ENCODE results near the gene MGAT2.
A peak's percentile ranks its signal among the peaks of the same experiment; 100 is the strongest.

Gene MGAT2

DNA sequence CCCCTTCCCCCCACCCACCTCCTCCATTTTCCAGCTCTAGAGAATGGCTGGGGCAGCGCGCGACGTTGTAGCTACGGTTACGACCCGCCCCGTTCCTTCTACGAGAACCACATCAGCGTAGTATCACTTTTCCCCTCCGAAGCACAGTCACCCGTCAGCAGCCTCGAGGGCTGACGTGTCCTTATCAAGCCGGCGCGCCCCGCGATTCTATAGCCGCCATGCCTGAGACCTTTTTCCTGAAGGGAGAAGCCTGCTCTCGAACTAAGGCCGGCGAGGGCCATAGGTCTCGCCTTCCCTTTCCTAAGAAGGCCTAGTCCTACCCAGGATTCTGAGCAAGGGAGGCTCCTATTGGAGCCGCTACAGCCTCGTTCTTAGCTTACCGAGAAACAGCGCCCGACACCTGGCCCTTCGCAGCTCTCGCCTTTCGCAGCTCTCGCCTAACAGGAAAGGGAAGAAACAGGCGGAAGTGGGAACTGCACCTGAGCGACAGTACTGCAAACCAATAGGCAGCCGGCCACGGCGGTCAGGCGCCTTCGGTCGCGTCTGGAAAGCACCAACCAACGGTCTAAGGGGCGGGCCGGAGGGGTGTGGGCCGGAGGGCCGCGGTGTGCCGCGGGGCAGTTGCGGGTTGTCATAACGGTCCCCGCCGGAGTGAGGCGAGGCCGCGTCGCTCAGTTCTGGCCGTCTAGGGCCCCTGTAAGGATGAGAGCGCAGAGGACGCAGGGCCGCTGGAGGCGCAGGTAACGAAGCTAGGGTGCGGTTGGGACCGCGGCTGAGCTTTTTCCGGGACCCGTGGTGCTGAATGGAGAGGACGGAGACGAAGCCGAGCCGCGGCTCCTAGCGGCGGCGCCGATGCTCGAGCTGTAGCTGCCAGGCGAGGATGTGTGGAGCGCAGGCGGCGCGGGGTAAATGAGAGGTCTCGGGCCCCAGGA is at the start of gene MGAT2, which contains the start of gene RPL36AL:
Gene MGAT2, plus strand, starts transcription at position 618 of the 932 bp plus-strand sequence. CDS start 470 bp downstream, outside the sequence.
Gene RPL36AL, minus strand, starts transcription at position 445 of the 932 bp plus-strand sequence. CDS start 1,522 bp downstream, outside the sequence.
- TF ChIP-seq, protein P1, sequence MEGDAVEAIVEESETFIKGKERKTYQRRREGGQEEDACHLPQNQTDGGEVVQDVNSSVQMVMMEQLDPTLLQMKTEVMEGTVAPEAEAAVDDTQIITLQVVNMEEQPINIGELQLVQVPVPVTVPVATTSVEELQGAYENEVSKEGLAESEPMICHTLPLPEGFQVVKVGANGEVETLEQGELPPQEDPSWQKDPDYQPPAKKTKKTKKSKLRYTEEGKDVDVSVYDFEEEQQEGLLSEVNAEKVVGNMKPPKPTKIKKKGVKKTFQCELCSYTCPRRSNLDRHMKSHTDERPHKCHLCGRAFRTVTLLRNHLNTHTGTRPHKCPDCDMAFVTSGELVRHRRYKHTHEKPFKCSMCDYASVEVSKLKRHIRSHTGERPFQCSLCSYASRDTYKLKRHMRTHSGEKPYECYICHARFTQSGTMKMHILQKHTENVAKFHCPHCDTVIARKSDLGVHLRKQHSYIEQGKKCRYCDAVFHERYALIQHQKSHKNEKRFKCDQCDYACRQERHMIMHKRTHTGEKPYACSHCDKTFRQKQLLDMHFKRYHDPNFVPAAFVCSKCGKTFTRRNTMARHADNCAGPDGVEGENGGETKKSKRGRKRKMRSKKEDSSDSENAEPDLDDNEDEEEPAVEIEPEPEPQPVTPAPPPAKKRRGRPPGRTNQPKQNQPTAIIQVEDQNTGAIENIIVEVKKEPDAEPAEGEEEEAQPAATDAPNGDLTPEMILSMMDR (IDR thresholded peaks at IDR 0.05; ENCODE audit: control extremely low read depth, extremely low read depth, low read depth, missing control alignments): peak; percentile 17
- POLR2A ChIA-PET: interaction anchor here (0.6 to 2.5 kb wide), 17 partner anchors 10 to 463 kb away, joined by 3 to 16 read pairs (median 4); partner anchors contain the start of genes DNAAF2, LRR1, POLE2 and RPS29
- CTCF ChIA-PET: interaction anchor here (0.8 to 7.5 kb wide), 12 partner anchors 9 to 242 kb away, joined by 3 to 76 read pairs (median 8); partner anchors contain the start of genes DNAAF2, LRR1 and RPS29
- peak; percentile 97 for DNase-seq (ENCODE audit: extremely low spot score)

DNA sequence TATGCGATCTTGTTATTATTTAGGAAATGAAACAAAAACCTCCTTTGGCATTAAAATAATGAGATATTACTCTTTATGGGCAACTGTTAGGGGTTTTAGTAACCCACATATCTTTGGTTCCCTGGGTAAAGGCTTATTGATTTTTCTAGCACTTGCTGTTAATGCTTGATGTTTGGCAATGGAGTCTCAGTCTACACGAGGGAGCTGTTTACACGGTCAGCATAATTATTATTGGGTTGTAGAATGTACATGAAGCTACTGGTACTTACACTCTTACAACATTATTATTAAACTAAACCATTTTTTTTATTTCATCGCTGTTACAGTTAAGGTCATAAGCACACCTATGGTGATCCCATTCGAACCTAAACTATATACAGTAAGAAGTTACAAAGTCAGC is 46.6 kb upstream of the MGAT2 start:
- POLR2A ChIA-PET: no interaction called here
- TF ChIP-seq, protein P1 (IDR thresholded peaks at IDR 0.05; ENCODE audit: control extremely low read depth, extremely low read depth, low read depth, missing control alignments): no peak
- CTCF ChIA-PET: no interaction called here
- DNase-seq (ENCODE audit: extremely low spot score): no peak

DNA sequence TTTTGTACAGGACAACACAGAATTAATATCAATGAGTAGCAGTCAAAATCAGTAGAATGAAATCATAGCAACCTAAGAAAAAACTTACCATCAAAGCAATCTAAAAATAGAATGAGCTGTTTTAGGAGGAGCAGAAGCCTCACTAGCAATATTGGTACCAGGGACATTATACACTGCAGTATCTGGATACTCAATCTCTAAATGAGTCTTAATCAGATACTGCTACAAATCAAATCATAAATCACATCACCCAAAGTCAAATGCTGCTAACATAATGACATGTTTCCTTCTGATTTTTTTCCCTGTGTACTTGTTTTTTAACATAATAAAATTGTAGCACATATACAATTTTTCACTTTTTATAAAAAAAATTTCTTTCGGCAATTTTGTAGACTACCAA is 42.5 kb upstream of the MGAT2 start:
- ChIA-PET CTCF (interaction anchor here (1.1 to 1.5 kb wide), 3 partner anchors 21 to 116 kb away, joined by 3 read pairs; partner anchors contain the start of gene LRR1), POLR2A (no interaction called here)
- no peak for DNase-seq (ENCODE audit: extremely low spot score)
- TF ChIP-seq, protein P1 (IDR thresholded peaks at IDR 0.05; ENCODE audit: control extremely low read depth, extremely low read depth, low read depth, missing control alignments): no peak

DNA sequence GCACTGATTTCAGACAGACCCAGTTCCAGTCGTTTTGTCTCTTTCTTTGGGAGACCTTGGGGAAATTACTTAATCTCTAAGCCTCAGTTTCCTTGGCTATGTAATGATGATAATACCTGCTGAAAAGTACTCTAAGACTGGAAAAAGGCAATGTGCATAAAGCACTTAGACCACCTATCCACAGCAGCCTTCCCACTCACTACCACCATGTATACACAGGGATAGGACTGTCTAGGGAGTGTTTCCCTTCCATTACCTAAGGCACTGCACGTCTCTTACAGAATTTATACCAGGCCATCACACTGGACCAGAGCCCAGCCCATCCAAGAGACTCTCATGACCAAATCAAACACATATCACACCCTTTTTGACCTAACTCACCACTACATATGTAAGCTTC is 40.8 kb upstream of the MGAT2 start:
- DNase-seq (ENCODE audit: extremely low spot score): no peak
- POLR2A ChIA-PET: no interaction called here
- TF ChIP-seq, protein P1 (IDR thresholded peaks at IDR 0.05; ENCODE audit: control extremely low read depth, extremely low read depth, low read depth, missing control alignments): no peak
- CTCF ChIA-PET: interaction anchor here (1.4 kb wide), 1 partner anchor 741 kb away, joined by 3 read pairs; no protein-coding TSS in a partner anchor

DNA sequence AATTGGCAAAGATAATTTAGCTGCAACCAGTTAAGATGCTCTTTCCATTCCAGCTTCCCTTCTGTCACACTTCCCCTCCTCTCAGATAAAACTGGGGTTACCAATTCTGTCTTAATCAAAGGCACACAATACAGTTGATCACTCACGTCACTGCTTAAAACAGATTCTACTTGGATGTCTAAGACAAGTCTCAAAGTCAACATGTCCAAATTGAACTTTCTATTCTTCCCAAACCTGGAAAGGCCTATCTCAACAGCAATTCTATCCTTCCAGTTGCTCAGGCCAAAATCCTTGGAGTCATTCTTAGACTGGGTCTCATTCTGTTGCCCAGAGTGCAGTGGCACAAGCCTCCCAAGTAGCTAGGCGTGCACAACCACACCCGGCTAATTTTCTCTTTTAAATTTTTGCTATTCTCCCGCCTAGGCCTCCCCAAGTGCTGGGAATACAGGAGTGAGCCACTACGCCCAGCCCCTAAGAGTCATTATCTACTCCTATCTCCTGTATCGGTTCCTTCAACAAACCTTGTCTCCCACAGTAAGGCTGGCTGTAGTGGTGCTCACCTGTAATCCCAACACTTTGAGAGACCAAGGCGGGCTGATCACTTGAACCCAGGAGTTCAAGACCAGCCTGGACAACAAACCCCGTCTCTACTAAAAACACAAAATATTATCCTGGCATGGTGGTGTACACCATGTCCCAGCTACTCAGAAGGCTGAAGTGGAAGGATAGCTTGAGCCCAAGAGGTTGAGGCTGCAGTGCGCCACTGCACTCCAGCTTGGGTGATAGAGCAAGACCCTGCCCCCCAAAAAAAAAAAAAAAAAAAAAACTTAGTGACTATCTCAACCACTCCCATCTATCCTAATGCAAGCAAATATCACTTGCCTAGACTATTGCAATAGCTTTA is 39.1 kb upstream of the MGAT2 start:
- ChIA-PET CTCF (interaction anchor here (1.4 kb wide), 1 partner anchor 120 kb away, joined by 4 read pairs; no protein-coding TSS in a partner anchor), POLR2A (no interaction called here)
- DNase-seq (ENCODE audit: extremely low spot score): no peak
- TF ChIP-seq, protein P1 (IDR thresholded peaks at IDR 0.05; ENCODE audit: control extremely low read depth, extremely low read depth, low read depth, missing control alignments): no peak
